Endothelial cell of umbilical vein (primary cell): ENCODE results near the gene TVP23A. TPM values are rescaled to one million over a fixed set of nuclear protein-coding genes. Genes with fewer than 3 reads are reported as not detected.
"Not testable (repeated sequence)": the region's sequence is repeated elsewhere in the genome, so short reads cannot be mapped to it uniquely, and the experiment has no call there.

Experiments
- BruUV-seq: library from RNA; stranded (reverse); fragments of 400-500 nt; replicated peaks from 2 replicates; lab custom pipeline; 2021; lab: Mats Ljungman, UMichigan
- CTCF ChIA-PET: fragments of 300-600, 350-600 bp; sonication (Branson Sonifier 250); formaldehyde crosslinking; loops from one replicate; lab custom pipeline; 2021; ENCODE audit warnings: antibody characterized with exemption, inconsistent platforms; lab: Charles Lee
- POLR2A ChIA-PET: fragments of 300-600, 350-600 bp; sonication (Branson Sonifier 250); formaldehyde crosslinking; loops from one replicate; lab custom pipeline; 2021; ENCODE audit warnings: antibody characterized with exemption, inconsistent platforms; lab: Charles Lee
- DNase-seq: peaks from one replicate; pipeline ENCODE4 v3.0.0-alpha.2; 2011; ENCODE audit warnings: low read depth, low spot score
- FAIRE-seq: peaks from 2 replicates; lab custom pipeline; 2011; peaks lifted over from hg19 to GRCh38; lab: Jason Lieb, UNC
- H2AFZ ChIP-seq: 2 replicates; pipeline ENCODE4 v1.6.0; 2012; ENCODE audit warnings: low read depth, low read length, control low read depth, inconsistent platforms
- H3K27ac ChIP-seq: 2 replicates; pipeline ENCODE4 v1.5.1; 2011; ENCODE audit warnings: low read depth, mild to moderate bottlenecking, control low read depth, low read length, moderate library complexity; ENCODE audit not compliant: insufficient read depth
- H3K27me3 ChIP-seq, 2 experiments: 2 replicates each; pipeline versions ENCODE4 v1.6.0 to v1.6.1; 2011; ENCODE audit warnings: low read length in 2 of 2, mixed read lengths in 1 of 2; ENCODE audit not compliant: control insufficient read depth in 2 of 2, insufficient read depth in 2 of 2
- H3K36me3 ChIP-seq, 2 experiments: 2 replicates in 1 of 2; 3 replicates in 1 of 2; pipeline ENCODE4 v1.5.1; 2011; ENCODE audit warnings: low read length in 2 of 2, mild to moderate bottlenecking in 1 of 2, moderate library complexity in 1 of 2; ENCODE audit not compliant: control insufficient read depth in 2 of 2, insufficient read depth in 2 of 2; ENCODE audit errors: extremely low read depth in 1 of 2
- H3K4me1 ChIP-seq: 3 replicates; pipeline ENCODE4 v1.5.1; 2011; ENCODE audit warnings: mild to moderate bottlenecking, low read length; ENCODE audit not compliant: control insufficient read depth, insufficient read depth; ENCODE audit errors: extremely low read depth
- H3K4me2 ChIP-seq: 2 replicates; pipeline ENCODE4 v1.6.1; 2011; ENCODE audit warnings: low read length, control low read depth, mixed read lengths; ENCODE audit not compliant: insufficient read depth
- H3K4me3 ChIP-seq, 3 experiments: fragments of 200-600 bp in 1 of 3; sonication (generic), shearing (Covaris generic) in 1 of 3; replicated peaks in 1 of 3; 2 replicates each; pipeline ENCODE4 v1.5.1; 2011 to 2016; ENCODE audit warnings: control low read depth in 3 of 3, low read length in 3 of 3, mild to moderate bottlenecking in 2 of 3, inconsistent platforms in 1 of 3, low read depth in 1 of 3, moderate library complexity in 1 of 3; ENCODE audit not compliant: insufficient read depth in 1 of 3
- H3K79me2 ChIP-seq: 2 replicates; pipeline ENCODE4 v1.6.0; 2012; ENCODE audit warnings: low read length, inconsistent platforms; ENCODE audit not compliant: control insufficient read depth, insufficient read depth
- H3K9ac ChIP-seq: replicated peaks from 2 replicates; pipeline ENCODE3; 2011; ENCODE audit warnings: low read length, control low read depth; ENCODE audit not compliant: insufficient read depth; ENCODE audit errors: extremely low read depth
- H3K9me1 ChIP-seq: replicated peaks from 3 replicates; pipeline ENCODE4 v1.6.0; 2011; ENCODE audit warnings: mild to moderate bottlenecking, low read length; ENCODE audit not compliant: control insufficient read depth, insufficient read depth; ENCODE audit errors: extremely low read depth
- H3K9me3 ChIP-seq: replicated peaks from 2 replicates; pipeline ENCODE4 v1.5.1; 2012; ENCODE audit warnings: low read length, inconsistent platforms; ENCODE audit not compliant: control insufficient read depth, insufficient read depth
- H4K20me1 ChIP-seq: replicated peaks from 2 replicates; pipeline ENCODE3; 2011; ENCODE audit warnings: mild to moderate bottlenecking, low read length; ENCODE audit not compliant: control insufficient read depth, insufficient read depth; ENCODE audit errors: extremely low read depth
- FOS ChIP-seq: IDR thresholded peaks from 2 replicates; pipeline ENCODE4 v1.6.1; 2011; ENCODE audit warnings: mild to moderate bottlenecking, low read length, moderate library complexity, borderline replicate concordance; ENCODE audit not compliant: insufficient read depth
- GATA2 ChIP-seq: IDR thresholded peaks from 2 replicates; pipeline ENCODE4 v1.7.0; 2011; ENCODE audit warnings: low read depth, mild to moderate bottlenecking, moderate library complexity, mixed read lengths, low read length; ENCODE audit not compliant: insufficient read length, insufficient read depth
- JUN ChIP-seq: IDR thresholded peaks from 2 replicates; pipeline ENCODE4 v1.6.1; 2011; ENCODE audit warnings: borderline replicate concordance, low read depth; ENCODE audit not compliant: insufficient read length, insufficient read depth
- MYC ChIP-seq: IDR thresholded peaks from one replicate; pipeline ENCODE4 v1.6.1; 2011; ENCODE audit warnings: mild to moderate bottlenecking, low read depth, low read length
- POLR2A ChIP-seq: IDR thresholded peaks from 2 replicates; pipeline ENCODE4 v1.6.1; 2012; ENCODE audit warnings: low read depth, mild to moderate bottlenecking, control low read depth, low read length
- POLR2AphosphoS5 ChIP-seq: IDR thresholded peaks from 2 replicates; pipeline ENCODE4 v1.6.1; 2012; ENCODE audit warnings: low read depth, mild to moderate bottlenecking, control low read depth, low read length, moderate library complexity; ENCODE audit not compliant: insufficient read depth
- dilution Hi-C: fragments of 300-500 bp; cut with MboI; formaldehyde crosslinking; loops from one replicate; pipeline ENCODE4 v1.15.0; 2019; ENCODE audit warnings: low sequenced_read_pairs; ENCODE audit not compliant: extremely low pct_ligation_motif_present
- intact Hi-C: fragments of 100-400 bp; cut with micrococcal nuclease; formaldehyde crosslinking; loops from one replicate; pipeline ENCODE4 v1.10.0; 2022
- polyA plus RNA-seq, 4 experiments: library from polyadenylated mRNA; depleted of rRNA in 3 of 4; stranded (reverse) in 3 of 4; unstranded in 1 of 4; fragments of >200 nt; gene quantifications; 2 replicates each; pipeline versions ENCODE4 v1.2.1 to v1.2.3, GENCODE V29; 2011 to 2012; ENCODE audit warnings: missing spikeins in 1 of 4
- total RNA-seq: library from RNA; stranded (reverse); gene quantifications from 2 replicates; pipeline ENCODE4 v1.2.3, GENCODE V29; 2021
- TF ChIP-seq, protein P1 (sequence below): IDR thresholded peaks from 2 replicates; pipeline ENCODE4 v1.6.1; 2011; ENCODE audit not compliant: insufficient read depth, insufficient read length

TVP23A gene
- total and polyA plus RNA-seq, 2 donors (not counting 3 experiments of a cell fraction or from before 2014, with no cell fraction given), result not detected

DNA sequence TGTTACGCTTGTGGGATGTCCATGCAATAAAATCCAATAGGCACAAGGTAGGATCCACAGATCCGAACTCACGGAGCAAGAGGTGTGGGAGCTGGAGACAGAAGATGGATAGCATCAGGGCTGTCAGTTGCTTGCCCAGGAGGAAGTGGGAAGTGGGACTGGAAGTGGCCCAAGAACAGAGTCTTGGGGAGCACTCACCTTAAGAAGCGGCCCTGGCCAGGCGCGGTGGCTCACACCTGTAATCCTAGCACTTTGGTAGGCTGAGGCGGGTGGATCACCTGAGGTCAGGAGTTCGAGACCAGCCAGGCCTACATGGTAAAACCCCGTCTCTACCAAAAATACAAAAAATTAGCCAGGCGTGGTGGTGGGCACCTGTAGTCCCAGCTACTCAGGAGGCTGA lies 77.3 kb downstream of the TVP23A start:
- H3K9me1 ChIP-seq, H3K9me3 ChIP-seq, H3K36me3 ChIP-seq, H3K4me2 ChIP-seq, POLR2A ChIA-PET, H3K9ac ChIP-seq, BruUV-seq, H4K20me1 ChIP-seq, H2AFZ ChIP-seq, H3K27me3 ChIP-seq, FAIRE-seq, H3K79me2 ChIP-seq, H3K4me3 ChIP-seq, DNase-seq, H3K27ac ChIP-seq, dilution Hi-C loops: not testable (repeated sequence)
- CTCF ChIA-PET, result interaction anchor here (2.0 kb wide), 1 partner anchor 226 kb away, joined by 12 read pairs; no protein-coding TSS in a partner anchor
- intact Hi-C loops, result loop anchor here (5.0 kb wide), 2 partner anchors 86 to 354 kb away; partner anchors contain the start of gene ATF7IP2
- peaks cover 14% of the 10 kb centered on the region for H3K4me1 ChIP-seq

DNA sequence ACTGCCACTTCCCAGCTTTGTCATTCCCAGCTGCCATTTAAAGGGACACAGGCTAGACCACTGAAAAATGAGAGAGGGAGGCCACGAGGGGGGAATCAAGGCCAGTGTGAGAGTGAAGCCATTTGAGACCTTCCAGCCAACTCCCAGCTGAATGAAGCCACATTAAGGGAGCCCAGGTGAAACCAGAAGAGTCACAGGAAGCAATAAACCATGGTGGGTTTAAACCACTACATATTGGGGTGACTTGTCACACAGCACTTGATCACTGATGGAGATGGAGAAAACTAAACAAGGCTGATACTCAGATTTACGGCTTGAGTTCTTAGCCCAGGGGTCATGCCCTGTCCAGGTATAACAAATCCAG lies 77.8 kb downstream of the TVP23A start:
- H4K20me1 ChIP-seq, result no peaks in the 10 kb centered on the region
- peaks cover 14% of the 10 kb centered on the region for H3K4me1 ChIP-seq
- dilution Hi-C loops (no loop called here), intact Hi-C loops (loop anchor here (5.0 kb wide), 2 partner anchors 86 to 354 kb away; partner anchors contain the start of gene ATF7IP2)
- no peak overlapping the region for H3K9ac ChIP-seq
- FAIRE-seq (no peak), DNase-seq (no peak)
- POLR2A ChIA-PET, result no interaction called here
- H3K4me3 ChIP-seq, result no peak overlapping the region
- CTCF ChIA-PET, result interaction anchor here (1.4 to 5.3 kb wide), 3 partner anchors 178 to 232 kb away, joined by 3 to 29 read pairs (median 12); no protein-coding TSS in a partner anchor
- no peak overlapping the region for H3K27ac ChIP-seq
- no peaks in the 10 kb centered on the region for H3K9me3 ChIP-seq
- no peaks in the 10 kb centered on the region for H3K9me1 ChIP-seq
- no peak overlapping the region for H3K4me2 ChIP-seq
- no peaks in the 10 kb centered on the region for H3K36me3 ChIP-seq
- no peaks in the 10 kb centered on the region for H3K27me3 ChIP-seq
- no peak for TF ChIP-seq FOS
- TF ChIP-seq JUN, result no peak
- no peak for TF ChIP-seq POLR2A
- no peak for TF ChIP-seq POLR2AphosphoS5
- TF ChIP-seq, protein P1, sequence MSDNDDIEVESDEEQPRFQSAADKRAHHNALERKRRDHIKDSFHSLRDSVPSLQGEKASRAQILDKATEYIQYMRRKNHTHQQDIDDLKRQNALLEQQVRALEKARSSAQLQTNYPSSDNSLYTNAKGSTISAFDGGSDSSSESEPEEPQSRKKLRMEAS, result no peak
- no peak for TF ChIP-seq GATA2
- TF ChIP-seq MYC, result no peak
- no peaks in the 10 kb centered on the region for H3K79me2 ChIP-seq
- H2AFZ ChIP-seq, result no peak overlapping the region
- BruUV-seq, result no TSS peak
